GM12892 (cell line): ENCODE results near the gene MCL1.

Experiments
- DNase-seq: peaks from one replicate; pipeline ENCODE4 v3.0.0; 2011; ENCODE audit not compliant: insufficient read length
- FAIRE-seq: peaks from 2 replicates; lab custom pipeline; 2011; peaks lifted over from hg19 to GRCh38; lab: Jason Lieb, UNC
- POLR2A ChIP-seq: IDR thresholded peaks from 2 replicates; pipeline ENCODE4 v1.6.1; 2011; ENCODE audit warnings: low read depth, low read length, control low read depth
- POLR2AphosphoS5 ChIP-seq: IDR thresholded peaks from 2 replicates; pipeline ENCODE4 v1.6.1; 2011; ENCODE audit warnings: low read depth, low read length, control low read depth
- TAF1 ChIP-seq: IDR thresholded peaks from 2 replicates; pipeline ENCODE4 v1.6.1; 2011; ENCODE audit warnings: low read depth, mild to moderate bottlenecking, control low read depth, low read length, borderline replicate concordance

MCL1 gene

GRCh38 chr1:150536836-150537731 is 42.3 kb downstream of the MCL1 start:
- DNase-seq: no peak
- no peak for FAIRE-seq
- TF ChIP-seq POLR2A: no peak
- no peak for TF ChIP-seq TAF1

DNA sequence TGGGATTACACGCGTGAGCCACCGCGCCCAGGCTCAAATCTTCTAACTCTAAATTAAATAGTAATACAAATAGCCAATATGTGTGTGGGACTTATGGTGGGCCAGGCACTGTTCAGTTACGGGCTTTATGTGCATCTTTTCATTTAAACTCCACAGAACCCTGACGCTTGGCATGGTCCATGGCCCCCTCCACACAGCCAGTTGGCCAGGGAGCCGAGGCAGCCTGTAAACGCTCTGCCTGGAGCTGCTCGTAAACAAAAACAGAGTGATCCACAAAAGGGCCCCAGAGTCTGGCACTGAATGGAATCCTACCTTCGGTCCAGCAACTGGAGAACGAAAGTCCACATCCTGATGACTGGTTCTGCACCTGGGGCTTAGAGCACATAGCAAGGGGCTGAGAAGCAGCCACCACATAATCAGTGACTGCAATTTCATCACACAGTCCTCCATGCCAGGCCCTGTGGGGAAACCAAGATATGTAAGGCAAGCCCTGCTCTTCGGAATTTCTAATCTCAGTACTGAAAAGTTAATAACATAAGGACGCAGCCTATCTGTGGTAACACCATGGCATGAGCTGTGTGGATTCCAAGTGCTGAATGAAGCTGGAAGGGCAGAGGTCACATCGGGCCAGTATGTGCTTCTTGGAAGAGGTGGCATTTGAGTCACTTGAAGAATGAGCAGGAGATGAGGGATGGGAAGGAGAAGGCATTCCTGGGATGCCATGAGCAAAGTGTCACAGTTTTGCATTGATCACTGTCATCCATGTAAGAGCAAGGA is 43.7 kb downstream of the MCL1 start:
- TF ChIP-seq POLR2AphosphoS5: no peak
- TF ChIP-seq TAF1: no peak
- no peak for TF ChIP-seq POLR2A
- FAIRE-seq (no peak), DNase-seq (no peak)

- no peak for DNase-seq
- no peak for TF ChIP-seq TAF1
- no peak for TF ChIP-seq POLR2A
- TF ChIP-seq POLR2AphosphoS5: no peak
- FAIRE-seq: no peak
Measured at GRCh38 chr1:150534002-150534401, 45.4 kb downstream of the MCL1 start.

- TF ChIP-seq TAF1: no peak
- TF ChIP-seq POLR2AphosphoS5: no peak
- TF ChIP-seq POLR2A: no peak
Measured at GRCh38 chr1:150532860-150533259, 46.5 kb downstream of the MCL1 start.

GRCh38 chr1:150530491-150531159 is 48.8 kb downstream of the MCL1 start:
- no peak for FAIRE-seq
- TF ChIP-seq TAF1: no peak
- TF ChIP-seq POLR2A: no peak
- no peak for TF ChIP-seq POLR2AphosphoS5

More at GRCh38 chr1:150532860-150533259, 46.5 kb downstream of the MCL1 start:
- DNase-seq: no peak
- FAIRE-seq: no peak

DNA sequence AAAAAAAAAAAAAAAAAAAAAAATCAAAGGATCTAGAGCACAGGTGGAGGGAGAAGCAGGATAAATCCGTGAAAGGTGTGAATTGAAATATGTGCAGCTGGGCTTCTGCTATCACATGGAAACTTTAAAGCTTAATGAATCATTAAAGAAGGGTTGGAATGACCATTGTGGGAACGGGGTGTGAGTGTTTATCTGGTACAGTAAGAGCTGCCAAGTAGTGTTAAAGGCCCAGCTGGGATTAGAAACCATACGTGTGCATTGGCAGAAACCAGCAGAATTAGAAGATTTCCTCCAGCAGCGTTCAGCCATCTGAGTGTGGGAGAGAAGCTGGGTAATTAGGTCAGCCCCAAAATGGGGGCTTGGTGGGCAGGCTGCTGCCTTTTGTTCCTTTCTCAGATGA is 50.4 kb downstream of the MCL1 start:
- no peak for TF ChIP-seq POLR2A
- TF ChIP-seq TAF1: no peak
- DNase-seq: no peak
- no peak for FAIRE-seq

More at GRCh38 chr1:150530491-150531159, 48.8 kb downstream of the MCL1 start:
- no peak for DNase-seq

GRCh38 chr1:150528196-150528595 is 51.2 kb downstream of the MCL1 start:
- no peak for TF ChIP-seq POLR2AphosphoS5
- no peak for TF ChIP-seq TAF1
- no peak for TF ChIP-seq POLR2A
- DNase-seq (no peak), FAIRE-seq (no peak)

DNA sequence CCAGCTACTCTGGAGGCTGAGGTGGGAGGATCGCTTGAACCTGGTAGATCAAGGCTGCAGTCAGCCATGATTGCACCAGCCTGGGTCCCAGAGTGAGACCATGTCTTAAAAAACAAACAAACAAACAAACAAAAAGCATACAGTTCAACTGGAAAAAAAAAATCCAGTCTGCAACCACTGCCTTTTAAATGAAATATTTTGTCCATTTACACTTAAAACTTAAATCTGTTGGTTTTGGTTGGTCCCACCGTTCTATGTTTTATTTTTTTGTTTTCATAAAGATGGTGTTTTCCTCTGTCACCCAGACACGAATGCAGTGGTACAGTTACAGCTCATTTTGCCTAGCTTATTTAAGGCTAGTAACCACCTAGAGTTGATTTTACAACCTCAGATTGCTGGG is 54.1 kb downstream of the MCL1 start:
- no peak for FAIRE-seq
- TF ChIP-seq TAF1 (no peak), POLR2AphosphoS5 (no peak), POLR2A (no peak)
- DNase-seq: no peak
